K562 (cell line): ENCODE data around the gene EEF2. TPM values are rescaled to one million over a fixed set of nuclear protein-coding genes. Genes with fewer than 3 reads are reported as not detected.
A peak's percentile ranks its signal among the peaks of the same experiment; 100 is the strongest.

ENCODE experiments used
- BHLHE40 ChIP-seq: IDR thresholded peaks from 2 replicates; pipeline ENCODE4 v1.6.1; 2011; ENCODE audit warnings: low read length, improper control_type of control experiment
- CBFA2T3 ChIP-seq: fragments of 450-650 bp; IDR thresholded peaks from 2 replicates; pipeline ENCODE4 v1.6.1; 2017
- CBFB ChIP-seq: sonication (generic); formaldehyde crosslinking; IDR thresholded peaks from 2 replicates; pipeline ENCODE4 v1.4.0; 2020; ENCODE audit warnings: mild to moderate bottlenecking, missing genetic modification reagents
- FIP1L1 ChIP-seq: fragments of 200-400 bp; formaldehyde crosslinking; IDR thresholded peaks from 2 replicates; pipeline ENCODE4 v1.6.1; 2018; ENCODE audit warnings: mild to moderate bottlenecking, low read depth, low read length; ENCODE audit not compliant: poor library complexity, severe bottlenecking
- FOXP1 ChIP-seq: sonication (generic); formaldehyde crosslinking; IDR thresholded peaks from 2 replicates; pipeline ENCODE4 v1.8.0; 2022; ENCODE audit warnings: mild to moderate bottlenecking, missing genetic modification reagents
- HDAC1 ChIP-seq, 2 experiments: fragments of 450-650 bp; IDR thresholded peaks; 2 replicates each; pipeline ENCODE4 v1.6.1; 2016 to 2017; ENCODE audit warnings: inconsistent platforms in 1 of 2, mild to moderate bottlenecking in 1 of 2, moderate library complexity in 1 of 2
- HDAC2 ChIP-seq: fragments of 450-650 bp; IDR thresholded peaks from 2 replicates; pipeline ENCODE4 v1.6.1; 2016; ENCODE audit warnings: mild to moderate bottlenecking
- HSF4 ChIP-seq: fragments of 250-450 bp; sonication (Bioruptor Pico); IDR thresholded peaks from 2 replicates; pipeline ENCODE4 v2.1.2; 2022; ENCODE audit warnings: mild to moderate bottlenecking, moderate library complexity, borderline replicate concordance
- LCOR ChIP-seq: sonication (generic); formaldehyde crosslinking; IDR thresholded peaks from 2 replicates; pipeline ENCODE4 v1.8.0; 2022; ENCODE audit warnings: mild to moderate bottlenecking, missing genetic modification reagents
- SMAD4 ChIP-seq: fragments of 250-450 bp; sonication (Bioruptor Pico); conservative IDR thresholded peaks from 2 replicates; pipeline ENCODE4 v1.8.0; 2021; ENCODE audit warnings: inconsistent platforms, mild to moderate bottlenecking, moderate library complexity
- STAT5A ChIP-seq: IDR thresholded peaks from 2 replicates; pipeline ENCODE4 v1.6.1; 2012; ENCODE audit warnings: low read length, inconsistent platforms, borderline replicate concordance
- TAL1 ChIP-seq: fragments of 450-650 bp; IDR thresholded peaks from 2 replicates; pipeline ENCODE4 v1.6.1; 2016; ENCODE audit warnings: mild to moderate bottlenecking
- polyA plus RNA-seq, 8 experiments: library from polyadenylated mRNA; depleted of rRNA in 4 of 8; stranded (reverse) in 5 of 8; unstranded in 3 of 8; fragments of >200 nt; fragmentation: Nextera tagmentation in 2 of 8; fragmentation: Illumina TruSeq in 1 of 8; extraction: Ambion mirVana in 2 of 8; extraction: Trizol in 1 of 8; gene quantifications; 2 replicates each; pipeline versions ENCODE4 v1.2.1 to v1.2.3, GENCODE V29; 2011 to 2014; ENCODE audit warnings: inconsistent platforms in 1 of 8, missing spikeins in 1 of 8
- total RNA-seq, 7 experiments: library from RNA; depleted of rRNA in 6 of 7; stranded (reverse); fragments of >200 nt in 6 of 7; fragmentation: Illumina TruSeq in 2 of 7; extraction: Trizol in 2 of 7; gene quantifications; 2 replicates each; pipeline versions ENCODE4 v1.2.1 to v1.2.3, GENCODE V29; 2011 to 2021; ENCODE audit warnings: low replicate concordance in 1 of 7
- TF ChIP-seq, protein P1 (sequence below): fragments of 200-800 bp; sonication (Bioruptor generic); IDR thresholded peaks from 2 replicates; pipeline ENCODE4 v1.6.1; 2017; ENCODE audit warnings: missing genetic modification characterization, missing compliant biosample characterization
- TF ChIP-seq, protein P2 (sequence below): sonication (generic); formaldehyde crosslinking; IDR thresholded peaks from 2 replicates; pipeline ENCODE4 v1.8.0; 2022; ENCODE audit warnings: mild to moderate bottlenecking, missing genetic modification reagents, borderline replicate concordance
- TF ChIP-seq, protein P3 (sequence below): sonication (generic); formaldehyde crosslinking; IDR thresholded peaks from 2 replicates; pipeline ENCODE4 v1.9.0; 2022; ENCODE audit warnings: mild to moderate bottlenecking, missing genetic modification reagents
- TF ChIP-seq, protein P4 (sequence below), 2 experiments: fragments of 250-450 bp in 1 of 2; fragments of 450-650 bp in 1 of 2; sonication (Bioruptor Pico) in 1 of 2; IDR thresholded peaks; 2 replicates each; pipeline versions ENCODE4 v1.6.1 to v1.8.0; 2016 to 2021; ENCODE audit warnings: mild to moderate bottlenecking in 2 of 2, moderate library complexity in 2 of 2, missing compliant biosample characterization in 1 of 2, missing genetic modification characterization in 1 of 2
- TF ChIP-seq, protein P5 (sequence below): fragments of 450-650 bp; IDR thresholded peaks from 2 replicates; pipeline ENCODE4 v1.6.1; 2017; ENCODE audit warnings: antibody characterized with exemption, mild to moderate bottlenecking

Gene EEF2
- total and polyA plus RNA-seq, 9 of the 15 experiments (the other 6 are each of a cell fraction or from before 2014, with no cell fraction given): 372 to 3,003 (median 1,453) TPM

DNA sequence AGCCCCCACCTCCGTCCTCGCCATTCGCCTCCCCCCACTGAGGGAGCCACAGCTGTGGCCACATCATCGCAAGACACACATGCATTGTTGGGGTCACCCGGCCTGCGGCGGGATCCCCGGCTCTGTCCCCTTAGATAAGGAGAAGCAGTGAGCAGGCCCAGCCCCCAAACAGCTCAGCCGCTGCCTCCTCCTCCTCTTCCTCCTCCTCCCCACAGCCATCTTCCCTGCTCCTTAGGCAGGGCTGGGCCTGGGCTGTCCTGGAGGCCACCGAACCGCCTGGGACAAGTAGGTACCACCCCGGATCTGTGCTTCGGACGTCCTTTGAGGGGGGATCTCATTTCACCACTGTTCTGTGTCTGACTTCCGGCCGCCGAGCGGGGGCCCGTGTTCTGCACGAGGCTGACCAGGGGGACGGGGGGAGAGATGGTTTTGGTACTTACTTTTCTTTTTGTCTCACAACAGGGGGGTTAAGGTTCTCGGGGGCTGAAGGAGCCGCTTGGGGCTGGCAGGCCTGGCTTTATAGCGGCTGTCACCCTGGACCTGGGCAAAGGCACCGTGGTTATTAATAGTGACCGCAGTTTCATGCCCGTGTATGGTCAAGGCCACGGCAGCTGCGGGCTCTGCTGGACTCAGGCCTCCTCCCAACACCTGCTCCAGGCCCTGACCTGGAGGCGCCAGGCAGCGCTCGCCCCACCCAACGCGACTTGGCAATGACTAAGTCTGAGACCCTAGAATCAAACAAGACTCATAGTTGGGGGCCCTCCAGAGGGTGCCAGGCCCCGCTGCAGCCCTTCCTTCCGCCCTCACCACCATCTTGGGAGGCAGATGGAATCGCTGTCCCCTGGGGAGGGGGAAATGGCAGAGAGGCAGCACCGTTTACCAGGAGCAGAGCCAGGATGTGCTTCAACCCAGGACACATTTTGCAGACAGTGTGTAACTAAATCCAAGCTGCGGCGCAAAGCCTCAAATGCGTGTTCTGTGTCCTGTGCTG is 34.1 kb downstream of the EEF2 start (continued):
- TF ChIP-seq SMAD4 (CRISPR knock-in tag) (peak; percentile 64), CBFB (CRISPR knock-in tag) (no peak), HDAC1 (IDR thresholded peaks at IDR 0.05) (peak in 1 of 2 experiments; percentile 64; a peak in 1 of 4 replicates), HDAC2 (peak; percentile 60; the same call in 1 of the 2 replicates), TAL1 (peak; percentile 73; the same call in 1 of the 2 replicates), CBFA2T3 (peak; percentile 95), STAT5A (peak; percentile 55; the same call in 1 of the 2 replicates), HSF4 (no peak), BHLHE40 (peak; percentile 50; the same call in 1 of the 2 replicates), FOXP1 (CRISPR knock-in tag) (0 out of 2 replicates have a peak, but pooled peaks have one; percentile 48), LCOR (CRISPR knock-in tag) (0 out of 2 replicates have a peak, but pooled peaks have one; percentile 31), FIP1L1 (no peak)
- TF ChIP-seq, protein P1, sequence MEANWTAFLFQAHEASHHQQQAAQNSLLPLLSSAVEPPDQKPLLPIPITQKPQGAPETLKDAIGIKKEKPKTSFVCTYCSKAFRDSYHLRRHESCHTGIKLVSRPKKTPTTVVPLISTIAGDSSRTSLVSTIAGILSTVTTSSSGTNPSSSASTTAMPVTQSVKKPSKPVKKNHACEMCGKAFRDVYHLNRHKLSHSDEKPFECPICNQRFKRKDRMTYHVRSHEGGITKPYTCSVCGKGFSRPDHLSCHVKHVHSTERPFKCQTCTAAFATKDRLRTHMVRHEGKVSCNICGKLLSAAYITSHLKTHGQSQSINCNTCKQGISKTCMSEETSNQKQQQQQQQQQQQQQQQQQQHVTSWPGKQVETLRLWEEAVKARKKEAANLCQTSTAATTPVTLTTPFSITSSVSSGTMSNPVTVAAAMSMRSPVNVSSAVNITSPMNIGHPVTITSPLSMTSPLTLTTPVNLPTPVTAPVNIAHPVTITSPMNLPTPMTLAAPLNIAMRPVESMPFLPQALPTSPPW (CRISPR knock-in tag): peak; percentile 72; the same call in 1 of the 2 replicates
- TF ChIP-seq, protein P2, sequence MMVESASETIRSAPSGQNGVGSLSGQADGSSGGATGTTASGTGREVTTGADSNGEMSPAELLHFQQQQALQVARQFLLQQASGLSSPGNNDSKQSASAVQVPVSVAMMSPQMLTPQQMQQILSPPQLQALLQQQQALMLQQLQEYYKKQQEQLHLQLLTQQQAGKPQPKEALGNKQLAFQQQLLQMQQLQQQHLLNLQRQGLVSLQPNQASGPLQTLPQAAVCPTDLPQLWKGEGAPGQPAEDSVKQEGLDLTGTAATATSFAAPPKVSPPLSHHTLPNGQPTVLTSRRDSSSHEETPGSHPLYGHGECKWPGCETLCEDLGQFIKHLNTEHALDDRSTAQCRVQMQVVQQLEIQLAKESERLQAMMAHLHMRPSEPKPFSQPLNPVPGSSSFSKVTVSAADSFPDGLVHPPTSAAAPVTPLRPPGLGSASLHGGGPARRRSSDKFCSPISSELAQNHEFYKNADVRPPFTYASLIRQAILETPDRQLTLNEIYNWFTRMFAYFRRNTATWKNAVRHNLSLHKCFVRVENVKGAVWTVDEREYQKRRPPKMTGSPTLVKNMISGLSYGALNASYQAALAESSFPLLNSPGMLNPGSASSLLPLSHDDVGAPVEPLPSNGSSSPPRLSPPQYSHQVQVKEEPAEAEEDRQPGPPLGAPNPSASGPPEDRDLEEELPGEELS (CRISPR knock-in tag): 0 out of 2 replicates have a peak, but pooled peaks have one; percentile 22
- TF ChIP-seq, protein P3, sequence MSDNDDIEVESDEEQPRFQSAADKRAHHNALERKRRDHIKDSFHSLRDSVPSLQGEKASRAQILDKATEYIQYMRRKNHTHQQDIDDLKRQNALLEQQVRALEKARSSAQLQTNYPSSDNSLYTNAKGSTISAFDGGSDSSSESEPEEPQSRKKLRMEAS (CRISPR knock-in tag): peak; percentile 87
- TF ChIP-seq, protein P4, sequence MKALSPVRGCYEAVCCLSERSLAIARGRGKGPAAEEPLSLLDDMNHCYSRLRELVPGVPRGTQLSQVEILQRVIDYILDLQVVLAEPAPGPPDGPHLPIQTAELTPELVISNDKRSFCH (CRISPR knock-in tag; IDR thresholded peaks at IDR 0.05): no peak
- TF ChIP-seq, protein P4 (tag; IDR thresholded peaks at IDR 0.05): 0 out of 2 replicates have a peak, but pooled peaks have one; percentile 38
- TF ChIP-seq, protein P5, sequence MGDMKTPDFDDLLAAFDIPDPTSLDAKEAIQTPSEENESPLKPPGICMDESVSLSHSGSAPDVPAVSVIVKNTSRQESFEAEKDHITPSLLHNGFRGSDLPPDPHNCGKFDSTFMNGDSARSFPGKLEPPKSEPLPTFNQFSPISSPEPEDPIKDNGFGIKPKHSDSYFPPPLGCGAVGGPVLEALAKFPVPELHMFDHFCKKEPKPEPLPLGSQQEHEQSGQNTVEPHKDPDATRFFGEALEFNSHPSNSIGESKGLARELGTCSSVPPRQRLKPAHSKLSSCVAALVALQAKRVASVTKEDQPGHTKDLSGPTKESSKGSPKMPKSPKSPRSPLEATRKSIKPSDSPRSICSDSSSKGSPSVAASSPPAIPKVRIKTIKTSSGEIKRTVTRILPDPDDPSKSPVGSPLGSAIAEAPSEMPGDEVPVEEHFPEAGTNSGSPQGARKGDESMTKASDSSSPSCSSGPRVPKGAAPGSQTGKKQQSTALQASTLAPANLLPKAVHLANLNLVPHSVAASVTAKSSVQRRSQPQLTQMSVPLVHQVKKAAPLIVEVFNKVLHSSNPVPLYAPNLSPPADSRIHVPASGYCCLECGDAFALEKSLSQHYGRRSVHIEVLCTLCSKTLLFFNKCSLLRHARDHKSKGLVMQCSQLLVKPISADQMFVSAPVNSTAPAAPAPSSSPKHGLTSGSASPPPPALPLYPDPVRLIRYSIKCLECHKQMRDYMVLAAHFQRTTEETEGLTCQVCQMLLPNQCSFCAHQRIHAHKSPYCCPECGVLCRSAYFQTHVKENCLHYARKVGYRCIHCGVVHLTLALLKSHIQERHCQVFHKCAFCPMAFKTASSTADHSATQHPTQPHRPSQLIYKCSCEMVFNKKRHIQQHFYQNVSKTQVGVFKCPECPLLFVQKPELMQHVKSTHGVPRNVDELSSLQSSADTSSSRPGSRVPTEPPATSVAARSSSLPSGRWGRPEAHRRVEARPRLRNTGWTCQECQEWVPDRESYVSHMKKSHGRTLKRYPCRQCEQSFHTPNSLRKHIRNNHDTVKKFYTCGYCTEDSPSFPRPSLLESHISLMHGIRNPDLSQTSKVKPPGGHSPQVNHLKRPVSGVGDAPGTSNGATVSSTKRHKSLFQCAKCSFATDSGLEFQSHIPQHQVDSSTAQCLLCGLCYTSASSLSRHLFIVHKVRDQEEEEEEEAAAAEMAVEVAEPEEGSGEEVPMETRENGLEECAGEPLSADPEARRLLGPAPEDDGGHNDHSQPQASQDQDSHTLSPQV: peak; percentile 91
